GM19023 (cell line): ENCODE measurements around the gene RIPOR2.

ENCODE experiments used
- ATAC-seq: cut with Tn5 transposase; IDR thresholded peaks from one replicate; pipeline ENCODE4 v1.9.1; 2021; ENCODE audit warnings: mild to moderate bottlenecking, moderate library complexity; ENCODE audit not compliant: unreplicated experiment

Gene RIPOR2

GRCh38 chr6:24822696-24823095 is 113.1 kb downstream of the RIPOR2 start:
- no peak for ATAC-seq

- ATAC-seq, result no peak
Observed at GRCh38 chr6:24821860-24822444, 113.8 kb downstream of the RIPOR2 start.

GRCh38 chr6:24818346-24818745 is 117.4 kb downstream of the RIPOR2 start:
- no peak for ATAC-seq

GRCh38 chr6:24809728-24810127 is 126.0 kb downstream of the RIPOR2 start:
- no peak for ATAC-seq

- ATAC-seq, result no peak
Observed at GRCh38 chr6:24807584-24807983, 128.2 kb downstream of the RIPOR2 start.

- ATAC-seq, result no peak
Observed at GRCh38 chr6:24802271-24803059, 133.3 kb downstream of the RIPOR2 start.

GRCh38 chr6:24799541-24799915 is 136.2 kb downstream of the RIPOR2 start:
- no peak for ATAC-seq

GRCh38 chr6:24798740-24799540 is 136.8 kb downstream of the RIPOR2 start, which contains the start of gene ARMH2:
TSS of gene ARMH2 (minus strand) at chr6:24798917. CDS start at chr6:24798857, 60 bp downstream.
- no peak for ATAC-seq

- ATAC-seq, result no peak
Observed at GRCh38 chr6:24797596-24798216, 138.1 kb downstream of the RIPOR2 start.

- ATAC-seq, result no peak
Observed at GRCh38 chr6:24796616-24797290, 139.0 kb downstream of the RIPOR2 start.

GRCh38 chr6:24795106-24795505 is 140.7 kb downstream of the RIPOR2 start:
- ATAC-seq, result no peak

- ATAC-seq, result no peak
Observed at GRCh38 chr6:24788031-24788665, 147.6 kb downstream of the RIPOR2 start.

GRCh38 chr6:24780206-24780605 is 155.6 kb downstream of the RIPOR2 start:
- ATAC-seq, result no peak

GRCh38 chr6:24779416-24780016 is 156.2 kb downstream of the RIPOR2 start:
- ATAC-seq, result no peak

- no peak for ATAC-seq
Observed at GRCh38 chr6:24778878-24779277, 156.9 kb downstream of the RIPOR2 start.

GRCh38 chr6:24778121-24778520 is 157.6 kb downstream of the RIPOR2 start:
- no peak for ATAC-seq

GRCh38 chr6:24777227-24777626 is 158.5 kb downstream of the RIPOR2 start:
- no peak for ATAC-seq

GRCh38 chr6:24775520-24776058 is 160.2 kb downstream of the RIPOR2 start:
- peak; percentile 4 for ATAC-seq

GRCh38 chr6:24774696-24775519 is 160.9 kb downstream of the RIPOR2 start, which contains the start of gene GMNN:
TSS of gene GMNN (plus strand) at chr6:24774937. CDS start at chr6:24777247, 2,310 bp downstream.
- ATAC-seq, result peak; percentile 95
